Lower leg skin (tissue), 4 donors: ENCODE results near the gene SLC1A7. TPM values are rescaled to one million over a fixed set of nuclear protein-coding genes. Genes with fewer than 3 reads are reported as not detected.
A peak's percentile ranks its signal among the peaks of the same experiment; 100 is the strongest.

ENCODE experiments used
- DNase-seq, 2 donors: peaks; one replicate each; pipeline ENCODE4 v3.0.0-alpha.2; 2019; ENCODE audit warnings: low spot score in 2 of 2
- H3K4me3 ChIP-seq: fragments of 200-600 bp; sonication (generic); 2 replicates; pipeline ENCODE4 v1.5.1; 2017; ENCODE audit warnings: mild to moderate bottlenecking, low read depth; ENCODE audit not compliant: poor library complexity, severe bottlenecking
- CTCF ChIP-seq, 3 donors: fragments of 450-650 bp; IDR thresholded peaks; one replicate each; pipeline ENCODE4 v1.5.1; 2016; ENCODE audit warnings: antibody characterized with exemption in 3 of 3, mild to moderate bottlenecking in 3 of 3, moderate library complexity in 2 of 3
- POLR2A ChIP-seq, 2 donors: fragments of 450-650 bp; IDR thresholded peaks; one replicate each; pipeline ENCODE4 v1.6.1; 2016 to 2017; ENCODE audit warnings: antibody characterized with exemption in 2 of 2, mild to moderate bottlenecking in 1 of 2, moderate library complexity in 1 of 2
- WGBS, 2 donors: methylation state at CpG; one replicate each; pipeline ENCODE4 v1.1.5; 2018; 5-methylcytosine and 5-hydroxymethylcytosine counted together
- intact Hi-C: fragments of 100-400 bp; cut with DNase I; formaldehyde crosslinking; loops from one replicate; pipeline ENCODE4 v1.15.0; 2023; ENCODE audit warnings: low total_unique reads
- total RNA-seq, 4 donors: library from RNA; depleted of rRNA; stranded (reverse); fragments of >200 nt; gene quantifications; one replicate each; pipeline ENCODE4 v1.1.0, GENCODE V29; 2016

The SLC1A7 gene
- total RNA-seq, 4 donors from 2014 or later = not detected

GRCh38 chr1:53140451-53140850 is 2.0 kb downstream of the SLC1A7 start:
- no peak for TF ChIP-seq POLR2A (IDR thresholded peaks at IDR 0.05)
- TF ChIP-seq CTCF (IDR thresholded peaks at IDR 0.05) = no peak
- WGBS, 2 donors = 70 to 74% methylated on average over 3 of the region's 3 CpGs
- H3K4me3 ChIP-seq = no peak overlapping the region
- peak in 1 of 2 donors; percentile 40 for DNase-seq
- intact Hi-C loops = no loop called here

GRCh38 chr1:53139951-53140361 is 2.5 kb downstream of the SLC1A7 start:
- TF ChIP-seq POLR2A (IDR thresholded peaks at IDR 0.05) (no peak), CTCF (IDR thresholded peaks at IDR 0.05) (no peak)

GRCh38 chr1:53138991-53139884 is 3.2 kb downstream of the SLC1A7 start:
- TF ChIP-seq CTCF (IDR thresholded peaks at IDR 0.05) = no peak
- TF ChIP-seq POLR2A (IDR thresholded peaks at IDR 0.05) = no peak
- peak in 1 of 2 donors; percentile 80 for DNase-seq
- WGBS, 2 donors = 86 to 93% methylated on average over 8 of the region's 8 CpGs
- no peak overlapping the region for H3K4me3 ChIP-seq
- intact Hi-C loops = no loop called here

More at GRCh38 chr1:53139951-53140361, 2.5 kb downstream of the SLC1A7 start:
- intact Hi-C loops = no loop called here
- no peak for DNase-seq
- no peak overlapping the region for H3K4me3 ChIP-seq

- peak in 1 of 2 donors; percentile 12 for DNase-seq
- no peak for TF ChIP-seq POLR2A (IDR thresholded peaks at IDR 0.05)
- TF ChIP-seq CTCF (IDR thresholded peaks at IDR 0.05) = no peak
- H3K4me3 ChIP-seq = no peak overlapping the region
- intact Hi-C loops = no loop called here
- WGBS, 2 donors = 76 to 91% methylated on average over 1 of the region's 1 CpG
These were observed 4.7 kb downstream of the SLC1A7 start for GRCh38 chr1:53137729-53138128.

GRCh38 chr1:53135735-53136114 is 6.7 kb downstream of the SLC1A7 start:
- 31 to 52% methylated on average over 4 of the region's 4 CpGs for WGBS, 2 donors
- H3K4me3 ChIP-seq = no peak overlapping the region
- intact Hi-C loops = no loop called here
- peak in 1 of 2 donors; percentile 82 for DNase-seq
- TF ChIP-seq CTCF (IDR thresholded peaks at IDR 0.05) (no peak), POLR2A (IDR thresholded peaks at IDR 0.05) (no peak)
